HepG2 (cell line): ENCODE results near the gene ATP6V0A1. TPM values are rescaled to one million over a fixed set of nuclear protein-coding genes. Genes with fewer than 3 reads are reported as not detected.
A peak's percentile ranks its signal among the peaks of the same experiment; 100 is the strongest.

ENCODE experiments used
- ARID5B ChIP-seq: IDR thresholded peaks from 2 replicates; pipeline ENCODE4 v1.4.0; 2020; ENCODE audit warnings: mild to moderate bottlenecking, missing genetic modification reagents
- HCFC1 ChIP-seq: fragments of 150-350 bp; IDR thresholded peaks from 2 replicates; pipeline ENCODE4 v1.6.1; 2014; ENCODE audit warnings: low read depth, low read length
- NFATC3 ChIP-seq: sonication (generic); formaldehyde crosslinking; IDR thresholded peaks from 2 replicates; pipeline ENCODE4 v1.5.1; 2020; ENCODE audit warnings: mild to moderate bottlenecking, missing genetic modification reagents
- PHF20 ChIP-seq: sonication (generic); formaldehyde crosslinking; IDR thresholded peaks from 2 replicates; pipeline ENCODE4 v1.5.0; 2020; ENCODE audit warnings: mild to moderate bottlenecking, missing genetic modification reagents
- SIX1 ChIP-seq: sonication (generic); formaldehyde crosslinking; IDR thresholded peaks from 2 replicates; pipeline ENCODE4 v1.4.0; 2020; ENCODE audit warnings: missing genetic modification reagents, borderline replicate concordance
- TFE3 ChIP-seq: IDR thresholded peaks from 2 replicates; pipeline ENCODE4 v1.6.1; 2016
- ZBTB46 ChIP-seq: sonication (generic); formaldehyde crosslinking; IDR thresholded peaks from 2 replicates; pipeline ENCODE4 v1.4.0; 2020; ENCODE audit warnings: mild to moderate bottlenecking, missing genetic modification reagents, borderline replicate concordance
- ZBTB49 ChIP-seq: sonication (generic); formaldehyde crosslinking; IDR thresholded peaks from 2 replicates; pipeline ENCODE4 v1.4.0; 2020; ENCODE audit warnings: missing genetic modification reagents, borderline replicate concordance
- ZFP36L1 ChIP-seq: sonication (generic); formaldehyde crosslinking; IDR thresholded peaks from 2 replicates; pipeline ENCODE4 v1.8.0; 2022; ENCODE audit warnings: mild to moderate bottlenecking, missing genetic modification reagents, moderate library complexity
- ZFP41 ChIP-seq: sonication (generic); formaldehyde crosslinking; IDR thresholded peaks from 2 replicates; pipeline ENCODE4 v1.4.0; 2020; ENCODE audit warnings: mild to moderate bottlenecking, missing genetic modification reagents, borderline replicate concordance
- ZFP90 ChIP-seq: sonication (generic); formaldehyde crosslinking; IDR thresholded peaks from 2 replicates; pipeline ENCODE4 v1.8.0; 2022; ENCODE audit warnings: missing genetic modification reagents, mild to moderate bottlenecking, inconsistent platforms, borderline replicate concordance
- ZNF207 ChIP-seq: fragments of 450-650 bp; IDR thresholded peaks from 2 replicates; pipeline ENCODE4 v1.6.1; 2016; ENCODE audit warnings: antibody characterized with exemption, borderline replicate concordance
- ZNF841 ChIP-seq: sonication (generic); formaldehyde crosslinking; IDR thresholded peaks from 2 replicates; pipeline ENCODE4 v1.8.1; 2023; ENCODE audit warnings: missing genetic modification reagents, borderline replicate concordance
- ZNF879 ChIP-seq: sonication (generic); formaldehyde crosslinking; IDR thresholded peaks from 2 replicates; pipeline ENCODE4 v1.8.1; 2023; ENCODE audit warnings: missing genetic modification reagents
- polyA plus RNA-seq, 8 experiments: library from polyadenylated mRNA; depleted of rRNA in 3 of 8; stranded (reverse) in 7 of 8; unstranded in 1 of 8; fragments of >200 nt; fragmentation: Illumina TruSeq in 4 of 8; extraction: Trizol in 4 of 8; gene quantifications; 2 replicates each; pipeline versions ENCODE4 v1.2.1 to v1.2.3, GENCODE V29; 2011 to 2016; ENCODE audit warnings: low read depth in 4 of 8, missing spikeins in 1 of 8, mixed read lengths in 1 of 8; ENCODE audit not compliant: insufficient read depth in 1 of 8
- total RNA-seq, 5 experiments: library from RNA; depleted of rRNA; stranded (reverse); fragments of >200 nt; fragmentation: Illumina TruSeq; extraction: Trizol; gene quantifications; 2 replicates each; pipeline ENCODE4 v1.2.3, GENCODE V29; 2016; ENCODE audit warnings: low read depth in 1 of 5

The ATP6V0A1 gene
- total and polyA plus RNA-seq, 2 of the 13 experiments (the other 11 are each of a cell fraction or from before 2014, with no cell fraction given): 27.9 to 54.1 TPM

- TF ChIP-seq ZBTB46: 0 out of 2 replicates have a peak, but pooled peaks have one; percentile 20
- TF ChIP-seq NFATC3: peak; percentile 19; the same call in 1 of the 2 replicates
- no peak for TF ChIP-seq ZNF207
- TF ChIP-seq ZBTB49: no peak
- peak; percentile 61 for TF ChIP-seq PHF20 (CRISPR knock-in tag)
- TF ChIP-seq ZNF841: 0 out of 2 replicates have a peak, but pooled peaks have one; percentile 48
- TF ChIP-seq ZFP36L1 (CRISPR knock-in tag): 0 out of 2 replicates have a peak, but pooled peaks have one; percentile 48
- TF ChIP-seq ZNF879 (CRISPR knock-in tag): 0 out of 2 replicates have a peak, but pooled peaks have one; percentile 7
- TF ChIP-seq SIX1: peak; percentile 41; the same call in 1 of the 2 replicates
- peak; percentile 75; the same call in 1 of the 2 replicates for TF ChIP-seq ZFP90 (CRISPR knock-in tag)
- TF ChIP-seq HCFC1: no peak; the same call in 1 of the 2 replicates
- TF ChIP-seq ZFP41: 0 out of 2 replicates have a peak, but pooled peaks have one; percentile 14
- peak; percentile 99 for TF ChIP-seq TFE3 (CRISPR knock-in tag)
- peak; percentile 86 for TF ChIP-seq ARID5B (CRISPR knock-in tag)
These were observed 77.3 kb downstream of the ATP6V0A1 start, which contains the start of gene NAGLU (continued) for GRCh38 chr17:42536048-42536371.
